GM18519 (cell line): ENCODE results near the gene NELFCD.

Experiments
- ATAC-seq: cut with Tn5 transposase; IDR thresholded peaks from one replicate; pipeline ENCODE4 v1.9.1; 2021; ENCODE audit warnings: mild to moderate bottlenecking, moderate library complexity; ENCODE audit not compliant: unreplicated experiment, low FRiP score

The NELFCD gene

GRCh38 chr20:58992911-58993310 is 11.9 kb downstream of the NELFCD start:
- ATAC-seq = no peak

- no peak for ATAC-seq
These were observed 12.5 kb downstream of the NELFCD start for GRCh38 chr20:58993332-58994248.

- no peak for ATAC-seq
These were observed 13.5 kb downstream of the NELFCD start for GRCh38 chr20:58994390-58995159.

GRCh38 chr20:58995461-58996225 is 14.6 kb downstream of the NELFCD start:
- ATAC-seq = no peak

- no peak for ATAC-seq
These were observed 15.2 kb downstream of the NELFCD start for GRCh38 chr20:58996226-58996611.

- no peak for ATAC-seq
These were observed 16.2 kb downstream of the NELFCD start for GRCh38 chr20:58997141-58997770.

- ATAC-seq = no peak
These were observed 17.6 kb downstream of the NELFCD start for GRCh38 chr20:58998656-58999055.

GRCh38 chr20:59000326-59000725 is 19.3 kb downstream of the NELFCD start:
- no peak for ATAC-seq

GRCh38 chr20:59001068-59001448 is 20.0 kb downstream of the NELFCD start:
- no peak for ATAC-seq

- no peak for ATAC-seq
These were observed 20.6 kb downstream of the NELFCD start for GRCh38 chr20:59001449-59002171.

GRCh38 chr20:59002388-59002787 is 21.3 kb downstream of the NELFCD start:
- no peak for ATAC-seq

GRCh38 chr20:59002874-59003399 is 21.9 kb downstream of the NELFCD start:
- no peak for ATAC-seq

GRCh38 chr20:59003836-59004492 is 22.9 kb downstream of the NELFCD start:
- ATAC-seq = no peak

- ATAC-seq = no peak
These were observed 23.4 kb downstream of the NELFCD start for GRCh38 chr20:59004493-59004762.

GRCh38 chr20:59004763-59005522 is 23.9 kb downstream of the NELFCD start:
- ATAC-seq = peak; percentile 36

- no peak for ATAC-seq
These were observed 24.6 kb downstream of the NELFCD start for GRCh38 chr20:59005523-59006166.

- ATAC-seq = no peak
These were observed 25.3 kb downstream of the NELFCD start for GRCh38 chr20:59006167-59006863.
